Activated CD8-positive, alpha-beta T cell treated with anti-CD3 and anti-CD28 coated beads, Interleukin-2, amount 10 ng/mL, durations not matched to agents 7 days and 5 days (primary cell): ENCODE results near the gene USP35. TPM values are rescaled to one million over a fixed set of nuclear protein-coding genes. Genes with fewer than 3 reads are reported as not detected.

Source experiments
- ATAC-seq: fragments of 150-1000 bp; cut with Tn5 transposase; one replicate; pipeline ENCODE4 v1.10.0; 2021; ENCODE audit warnings: moderate library complexity
- CTCF ChIA-PET: fragments of 350-600 bp; sonication (Branson Sonifier 250); formaldehyde crosslinking; loops from one replicate; lab custom pipeline; 2021; ENCODE audit warnings: antibody characterized with exemption; lab: Charles Lee
- POLR2A ChIA-PET: fragments of 350-600 bp; sonication (Branson Sonifier 250); formaldehyde crosslinking; loops from one replicate; lab custom pipeline; 2021; ENCODE audit warnings: antibody characterized with exemption; lab: Charles Lee
- DNase-seq: peaks from one replicate; pipeline ENCODE4 v3.0.0-alpha.2; 2020
- H3K27ac Mint-ChIP-seq: one replicate; pipeline ENCODE4 v1.8.0; 2021; ENCODE audit warnings: mild to moderate bottlenecking, mixed read lengths
- H3K27me3 Mint-ChIP-seq: one replicate; pipeline ENCODE4 v1.8.0; 2021; ENCODE audit warnings: low read depth, mixed read lengths
- H3K36me3 Mint-ChIP-seq: one replicate; pipeline ENCODE4 v1.8.0; 2021; ENCODE audit warnings: low read depth, mixed read lengths
- H3K4me1 Mint-ChIP-seq: one replicate; pipeline ENCODE4 v1.8.0; 2021; ENCODE audit warnings: low read depth, mixed read lengths
- H3K4me3 Mint-ChIP-seq: one replicate; pipeline ENCODE4 v1.8.0; 2021; ENCODE audit warnings: mild to moderate bottlenecking, mixed read lengths
- H3K9me3 Mint-ChIP-seq: one replicate; pipeline ENCODE4 v1.8.0; 2022; ENCODE audit warnings: mixed read lengths; ENCODE audit not compliant: insufficient read depth
- total RNA-seq, 2 experiments: library from RNA; stranded (reverse); gene quantifications; one replicate each; pipeline ENCODE4 v1.2.3, GENCODE V29; 2021

Gene USP35, protein sequence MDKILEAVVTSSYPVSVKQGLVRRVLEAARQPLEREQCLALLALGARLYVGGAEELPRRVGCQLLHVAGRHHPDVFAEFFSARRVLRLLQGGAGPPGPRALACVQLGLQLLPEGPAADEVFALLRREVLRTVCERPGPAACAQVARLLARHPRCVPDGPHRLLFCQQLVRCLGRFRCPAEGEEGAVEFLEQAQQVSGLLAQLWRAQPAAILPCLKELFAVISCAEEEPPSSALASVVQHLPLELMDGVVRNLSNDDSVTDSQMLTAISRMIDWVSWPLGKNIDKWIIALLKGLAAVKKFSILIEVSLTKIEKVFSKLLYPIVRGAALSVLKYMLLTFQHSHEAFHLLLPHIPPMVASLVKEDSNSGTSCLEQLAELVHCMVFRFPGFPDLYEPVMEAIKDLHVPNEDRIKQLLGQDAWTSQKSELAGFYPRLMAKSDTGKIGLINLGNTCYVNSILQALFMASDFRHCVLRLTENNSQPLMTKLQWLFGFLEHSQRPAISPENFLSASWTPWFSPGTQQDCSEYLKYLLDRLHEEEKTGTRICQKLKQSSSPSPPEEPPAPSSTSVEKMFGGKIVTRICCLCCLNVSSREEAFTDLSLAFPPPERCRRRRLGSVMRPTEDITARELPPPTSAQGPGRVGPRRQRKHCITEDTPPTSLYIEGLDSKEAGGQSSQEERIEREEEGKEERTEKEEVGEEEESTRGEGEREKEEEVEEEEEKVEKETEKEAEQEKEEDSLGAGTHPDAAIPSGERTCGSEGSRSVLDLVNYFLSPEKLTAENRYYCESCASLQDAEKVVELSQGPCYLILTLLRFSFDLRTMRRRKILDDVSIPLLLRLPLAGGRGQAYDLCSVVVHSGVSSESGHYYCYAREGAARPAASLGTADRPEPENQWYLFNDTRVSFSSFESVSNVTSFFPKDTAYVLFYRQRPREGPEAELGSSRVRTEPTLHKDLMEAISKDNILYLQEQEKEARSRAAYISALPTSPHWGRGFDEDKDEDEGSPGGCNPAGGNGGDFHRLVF
- 10 to 100 TPM; 11.9 to 12.8 TPM for total RNA-seq

DNA sequence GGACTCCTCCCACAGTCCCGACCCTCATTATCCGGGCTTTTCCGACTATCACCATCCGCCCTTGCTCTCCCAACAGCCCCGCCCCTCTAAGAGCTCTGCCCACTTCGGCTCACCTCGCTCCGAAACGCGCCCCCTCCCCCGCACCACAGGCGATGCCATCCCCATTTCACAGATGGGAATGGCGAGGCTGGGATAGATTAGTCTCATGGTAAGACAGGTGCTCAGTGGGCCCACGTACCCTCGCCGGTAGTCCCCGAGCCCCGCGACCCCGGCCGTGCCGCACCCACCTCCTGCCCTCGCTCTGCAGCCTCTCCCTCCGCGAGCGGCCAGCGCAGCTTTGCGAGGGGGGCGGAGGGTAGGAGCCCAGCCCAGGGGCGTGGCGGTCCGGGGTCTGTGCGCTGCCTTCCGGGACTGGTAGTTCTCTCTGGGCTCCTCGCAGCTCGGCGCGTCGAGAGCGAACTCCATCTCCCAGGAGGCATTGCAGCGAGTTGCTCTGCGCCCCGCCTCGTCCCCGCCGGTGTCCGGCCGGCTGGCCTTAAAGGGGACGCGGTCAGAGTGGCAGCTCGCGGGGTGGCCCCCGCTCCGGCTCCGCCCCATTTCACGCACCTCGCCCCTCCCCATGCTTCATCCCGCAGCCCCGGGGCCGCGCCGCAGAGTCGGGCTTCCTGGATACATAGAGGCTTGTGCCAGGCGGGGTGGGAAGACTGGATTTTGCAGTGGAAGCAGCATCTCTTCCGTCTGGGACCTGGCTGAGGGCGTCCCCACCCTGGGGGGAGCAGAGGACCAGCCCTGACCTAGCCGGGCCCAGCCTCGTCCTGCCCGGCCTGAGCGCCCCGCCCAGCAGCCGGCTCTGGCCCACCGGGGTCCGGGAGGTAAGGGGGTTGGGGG lies at the start of gene USP35, which contains the start of gene KCTD21:
USP35 (plus strand) TSS at position 634 of the 888 bp plus-strand sequence. CDS start 7,327 bp downstream, outside the sequence.
KCTD21 (minus strand) TSS at position 341 of the 888 bp plus-strand sequence. CDS start 14,072 bp downstream, outside the sequence.
- peak; percentile 95 for DNase-seq
- Mint-ChIP-seq H3K4me1 (peaks cover 51% of the 10 kb centered on the region), H3K27me3 (no peaks in the 10 kb centered on the region), H3K9me3 (no peaks in the 10 kb centered on the region), H3K4me3 (peak within 1 kb of the TSS; percentile 99), H3K27ac (peak within 1 kb of the TSS; percentile 93), H3K36me3 (peaks cover 16% of the 10 kb centered on the region)
- peak; percentile 97 for ATAC-seq
- CTCF ChIA-PET: interaction anchor here (1.2 to 3.8 kb wide), 7 partner anchors 14 to 458 kb away, joined by 3 to 20 read pairs (median 6); partner anchors contain the start of gene ALG8
- POLR2A ChIA-PET: interaction anchor here (0.7 to 2.1 kb wide), 7 partner anchors 11 to 205 kb away, joined by 3 to 10 read pairs (median 5); partner anchors contain the start of gene ALG8

DNA sequence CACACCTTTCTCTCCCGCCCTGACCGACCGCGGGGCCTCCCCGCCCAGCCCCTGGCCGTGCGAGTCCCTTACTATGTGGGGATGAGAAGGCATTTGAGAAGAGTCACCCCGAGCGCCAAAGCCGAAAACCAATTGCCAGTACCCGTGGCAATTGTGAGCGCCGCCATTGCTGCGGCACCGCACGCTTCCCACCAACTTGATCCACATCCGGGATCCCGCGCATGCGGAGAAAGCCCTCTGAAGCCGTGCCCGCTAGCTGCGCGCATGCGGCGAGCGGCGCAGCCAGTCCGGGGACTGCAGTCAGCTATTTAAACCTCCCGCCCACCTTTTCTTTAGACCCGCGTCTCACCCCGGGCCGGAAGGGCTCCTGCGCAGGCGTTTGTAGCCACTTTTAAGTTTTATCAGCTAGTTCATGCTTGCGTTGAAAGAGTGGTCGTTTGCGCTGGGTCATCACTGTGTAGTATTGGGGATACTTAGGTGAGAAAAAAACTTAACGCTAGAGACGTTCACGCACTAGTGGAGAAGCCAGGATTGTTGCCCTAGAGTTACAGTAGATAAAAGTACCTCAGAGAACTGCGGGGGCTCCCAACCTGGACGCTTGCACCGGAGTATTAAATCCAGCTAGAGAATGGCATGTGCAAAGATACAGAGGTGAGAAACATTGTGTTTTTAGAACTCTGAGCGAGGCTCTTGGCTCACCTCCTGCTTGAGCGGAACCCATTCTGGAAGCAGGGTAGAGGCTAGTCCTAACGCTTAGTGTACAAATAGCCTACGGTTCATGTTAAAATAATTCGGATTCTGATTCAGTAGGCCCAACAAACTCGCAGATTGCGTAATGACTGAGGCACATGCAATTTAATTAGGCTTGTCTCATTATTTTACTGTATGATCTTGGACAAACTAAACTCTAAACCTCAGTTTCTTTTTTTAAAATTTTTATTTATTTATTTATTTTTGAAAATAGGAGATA lies 49.0 kb upstream of the USP35 start, which contains the start of gene ALG8:
ALG8 (minus strand) TSS at position 205 of the 970 bp plus-strand sequence; CDS start at position 167, 38 bp downstream.
- Mint-ChIP-seq H3K4me3 (peak within 1 kb of the TSS; percentile 80), H3K4me1 (peaks cover 44% of the 10 kb centered on the region), H3K9me3 (no peaks in the 10 kb centered on the region), H3K36me3 (peaks cover 53% of the 10 kb centered on the region), H3K27me3 (no peaks in the 10 kb centered on the region), H3K27ac (peak within 1 kb of the TSS; percentile 93)
- POLR2A ChIA-PET: interaction anchor here (0.6 to 1.7 kb wide), 18 partner anchors 9 to 435 kb away, joined by 3 to 18 read pairs (median 4); partner anchors contain the start of genes INTS4, KCTD21, NARS2 and NDUFC2
- CTCF ChIA-PET: interaction anchor here (0.8 to 3.9 kb wide), 12 partner anchors 10 to 426 kb away, joined by 3 to 26 read pairs (median 4); partner anchors contain the start of genes GAB2, INTS4, KCTD21 and USP35
- ATAC-seq (peak; percentile 97), DNase-seq (peak; percentile 97)

DNA sequence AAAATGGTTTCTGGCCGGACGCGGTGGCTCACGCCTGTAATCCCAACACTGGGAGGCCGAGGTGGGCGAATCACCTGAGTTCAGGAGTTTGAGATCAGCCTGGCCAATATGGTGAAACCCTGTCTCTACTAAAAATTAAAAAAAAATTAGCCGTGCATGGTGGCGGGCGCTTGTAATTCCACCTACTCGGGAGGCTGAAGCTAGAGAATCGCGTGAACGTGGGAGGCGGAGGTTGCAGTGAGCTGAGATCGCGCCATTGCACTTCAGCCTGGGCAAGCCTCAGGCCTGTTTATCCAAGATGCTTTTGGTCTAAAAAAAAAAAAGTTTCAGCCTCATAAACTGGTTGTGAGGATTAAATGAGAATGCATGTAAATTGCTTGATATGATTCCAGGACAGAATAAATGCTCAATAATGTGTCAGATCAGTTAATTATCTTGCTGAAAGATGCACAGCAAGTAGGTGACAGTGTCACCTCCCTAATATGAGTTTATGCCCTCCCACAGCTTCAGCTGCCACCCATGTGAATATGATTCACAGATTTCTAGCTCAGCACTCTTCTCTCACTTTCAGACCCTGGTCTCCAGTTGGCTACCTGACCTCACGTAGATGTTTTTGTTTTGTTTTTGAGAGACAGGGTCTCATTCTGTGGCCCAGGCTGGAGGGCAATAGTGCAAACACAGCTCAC lies 48.2 kb upstream of the USP35 start:
- Mint-ChIP-seq H3K4me3 (peak overlapping the region; percentile 60), H3K27ac (peak overlapping the region; percentile 22), H3K36me3 (peaks cover 47% of the 10 kb centered on the region), H3K27me3 (no peaks in the 10 kb centered on the region), H3K9me3 (no peaks in the 10 kb centered on the region), H3K4me1 (peaks cover 44% of the 10 kb centered on the region)
- POLR2A ChIA-PET: interaction anchor here (1.1 to 1.7 kb wide), 5 partner anchors 53 to 145 kb away, joined by 3 to 18 read pairs (median 5); partner anchors contain the start of genes INTS4 and NDUFC2
- no peak for ATAC-seq
- CTCF ChIA-PET: interaction anchor here (0.8 to 3.9 kb wide), 5 partner anchors 10 to 425 kb away, joined by 3 to 26 read pairs (median 4); no protein-coding TSS in a partner anchor
- DNase-seq: no peak

DNA sequence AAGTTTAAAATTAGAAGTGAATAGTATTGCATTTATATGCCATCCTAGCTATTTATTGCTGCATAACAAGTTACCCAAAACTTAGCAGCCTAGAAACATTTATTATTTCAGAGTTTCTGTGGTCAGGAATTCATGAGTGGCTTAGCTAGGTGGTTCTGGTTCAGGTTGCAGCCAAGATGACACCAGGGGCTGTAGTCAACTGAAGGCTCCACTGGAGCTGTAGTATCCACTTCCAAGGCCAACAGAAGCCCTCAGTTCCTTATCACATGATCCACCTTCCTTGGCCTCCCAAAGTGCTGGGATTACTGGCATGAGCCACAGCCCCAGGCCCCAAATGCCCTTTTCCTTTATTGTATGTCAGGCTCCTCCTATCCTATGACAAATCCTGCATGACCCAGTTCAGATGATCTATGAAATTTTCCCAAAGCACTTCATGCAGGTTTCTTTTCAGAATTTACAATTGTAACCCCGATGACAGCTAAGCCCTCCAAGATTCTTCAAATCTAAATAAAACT lies 43.2 kb upstream of the USP35 start:
- Mint-ChIP-seq H3K9me3 (no peaks in the 10 kb centered on the region), H3K36me3 (peaks cover 18% of the 10 kb centered on the region), H3K4me1 (peaks cover 8% of the 10 kb centered on the region), H3K27ac (no peak overlapping the region), H3K27me3 (no peaks in the 10 kb centered on the region), H3K4me3 (no peak overlapping the region)
- ATAC-seq (no peak), DNase-seq (no peak)
- CTCF ChIA-PET: interaction anchor here (2.4 kb wide), 1 partner anchor 419 kb away, joined by 7 read pairs; no protein-coding TSS in a partner anchor
- POLR2A ChIA-PET: interaction anchor here (1.1 kb wide), 1 partner anchor 9 kb away, joined by 6 read pairs; no protein-coding TSS in a partner anchor

DNA sequence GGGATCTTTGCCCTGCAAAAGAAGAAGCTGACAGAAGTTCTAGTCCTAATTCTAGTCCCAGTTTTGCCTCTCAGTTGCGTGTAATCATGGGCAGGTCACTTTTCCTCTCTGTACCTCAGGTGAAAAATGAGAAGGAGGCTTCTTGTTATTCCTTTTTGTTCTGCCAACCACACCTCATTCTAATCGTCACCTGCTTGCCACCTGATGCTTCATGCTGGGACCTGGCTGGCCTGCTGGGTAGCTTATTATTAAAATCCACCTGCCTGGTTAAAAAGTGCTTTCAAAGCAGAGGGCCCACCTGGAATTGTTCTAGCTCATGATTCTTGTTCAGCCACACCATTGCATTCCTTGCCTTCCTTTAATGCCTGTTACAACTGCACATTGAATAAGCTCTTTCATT lies 40.9 kb upstream of the USP35 start:
- H3K4me1 Mint-ChIP-seq: no peaks in the 10 kb centered on the region
- H3K27me3 Mint-ChIP-seq: no peaks in the 10 kb centered on the region
- H3K27ac Mint-ChIP-seq: no peak overlapping the region
- DNase-seq: no peak
- H3K9me3 Mint-ChIP-seq: no peaks in the 10 kb centered on the region
- ChIA-PET POLR2A (interaction anchor here (2.3 kb wide), 1 partner anchor 8 kb away, joined by 5 read pairs; the partner anchor contains the start of gene ALG8), CTCF (interaction anchor here (0.6 to 2.5 kb wide), 4 partner anchors 268 to 417 kb away, joined by 3 to 12 read pairs (median 3); no protein-coding TSS in a partner anchor)
- H3K36me3 Mint-ChIP-seq: peaks cover 10% of the 10 kb centered on the region
- no peak for ATAC-seq
- H3K4me3 Mint-ChIP-seq: no peak overlapping the region

DNA sequence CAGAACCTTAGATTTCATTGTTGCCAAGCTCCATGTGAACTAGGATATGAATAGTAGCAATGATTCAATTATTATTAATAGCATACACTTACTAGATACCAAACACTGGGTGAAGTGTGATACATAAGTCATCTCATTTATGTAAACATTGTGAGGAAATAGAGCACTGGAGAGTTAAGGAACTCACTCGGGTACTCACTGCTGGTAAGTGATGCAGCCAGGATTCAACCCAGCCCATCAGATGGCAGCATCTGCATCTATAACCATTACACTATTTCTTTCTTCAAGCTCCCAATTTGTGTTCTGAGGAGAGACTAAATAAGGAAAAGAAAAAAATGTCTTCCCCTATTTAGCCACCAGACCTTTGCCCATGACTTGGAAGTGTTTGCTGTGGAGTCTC lies 39.1 kb upstream of the USP35 start:
- ATAC-seq (no peak), DNase-seq (no peak)
- ChIA-PET CTCF (interaction anchor here (0.7 to 2.5 kb wide), 3 partner anchors 10 to 415 kb away, joined by 3 to 12 read pairs (median 4); partner anchors contain the start of gene ALG8), POLR2A (interaction anchor here (2.3 kb wide), 1 partner anchor 10 kb away, joined by 5 read pairs; the partner anchor contains the start of gene ALG8)
- peaks cover 1% of the 10 kb centered on the region for H3K36me3 Mint-ChIP-seq
- no peaks in the 10 kb centered on the region for H3K4me1 Mint-ChIP-seq
- no peak overlapping the region for H3K27ac Mint-ChIP-seq
- H3K27me3 Mint-ChIP-seq: no peaks in the 10 kb centered on the region
- no peak overlapping the region for H3K4me3 Mint-ChIP-seq
- no peaks in the 10 kb centered on the region for H3K9me3 Mint-ChIP-seq

DNA sequence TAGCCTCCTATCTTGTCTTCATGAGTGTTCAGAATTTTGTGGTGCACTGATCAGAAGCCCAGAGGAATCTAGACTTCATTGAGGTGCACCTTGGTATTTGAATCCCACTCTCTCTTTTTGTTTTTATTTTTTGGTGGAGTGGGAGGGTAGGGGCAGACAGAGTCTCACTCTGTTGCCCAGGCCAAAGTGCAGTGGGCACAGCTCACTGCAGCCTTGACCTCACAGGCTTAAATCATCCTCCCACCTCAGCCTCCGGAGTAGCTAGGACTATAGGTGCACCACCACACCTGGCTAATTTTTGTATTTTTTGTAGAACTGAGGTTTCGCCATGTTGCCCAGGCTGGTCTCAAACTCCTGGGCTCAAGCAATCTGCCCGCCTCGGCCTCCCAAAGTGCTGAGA lies 38.4 kb upstream of the USP35 start:
- no peak overlapping the region for H3K27ac Mint-ChIP-seq
- DNase-seq (no peak), ATAC-seq (no peak)
- ChIA-PET CTCF (interaction anchor here (1.3 kb wide), 1 partner anchor 11 kb away, joined by 4 read pairs; the partner anchor contains the start of gene ALG8), POLR2A (no interaction called here)
- H3K27me3 Mint-ChIP-seq: no peaks in the 10 kb centered on the region
- peaks cover 1% of the 10 kb centered on the region for H3K36me3 Mint-ChIP-seq
- H3K4me1 Mint-ChIP-seq: no peaks in the 10 kb centered on the region
- no peak overlapping the region for H3K4me3 Mint-ChIP-seq
- no peaks in the 10 kb centered on the region for H3K9me3 Mint-ChIP-seq

DNA sequence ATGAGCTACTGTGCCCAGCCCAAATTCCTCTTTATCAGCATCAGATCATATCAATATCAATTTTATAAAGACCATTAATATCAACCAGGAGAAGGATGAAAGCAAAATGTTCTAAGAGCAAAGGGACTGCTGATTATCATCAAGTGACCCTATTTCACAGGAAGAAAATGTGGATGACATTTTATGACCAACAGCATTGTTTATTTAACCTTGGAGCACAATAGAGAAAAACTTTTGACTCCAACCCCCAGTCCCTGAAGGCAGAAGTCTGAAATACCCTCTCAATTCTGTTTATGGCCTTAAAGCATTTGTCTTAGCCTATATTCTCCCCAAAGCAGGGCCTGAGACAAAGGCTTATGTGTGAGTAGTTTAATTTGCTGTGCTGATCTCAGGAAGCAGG lies 38.0 kb upstream of the USP35 start:
- CTCF ChIA-PET: no interaction called here

DNA sequence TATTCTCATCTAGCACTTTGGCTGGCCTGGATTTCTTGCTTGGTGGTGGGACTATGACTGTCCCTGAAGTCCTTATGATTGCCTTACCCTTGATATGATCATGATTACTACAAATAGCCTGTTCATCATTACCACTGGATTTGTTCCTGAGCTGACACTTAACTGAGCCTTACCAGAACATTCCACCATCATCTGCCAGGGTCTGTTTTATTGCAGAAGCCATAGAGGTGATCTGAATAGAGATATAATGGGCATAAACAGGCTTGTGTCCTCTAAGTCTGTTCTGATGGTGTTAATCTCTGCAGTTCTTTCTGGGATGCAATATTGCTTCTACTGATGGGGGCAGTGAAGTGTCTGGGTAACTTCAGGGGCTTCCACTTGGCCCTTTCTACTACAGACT lies 36.9 kb upstream of the USP35 start:
- POLR2A ChIA-PET: no interaction called here
- no peaks in the 10 kb centered on the region for H3K27me3 Mint-ChIP-seq
- no peaks in the 10 kb centered on the region for H3K9me3 Mint-ChIP-seq
- no peak overlapping the region for H3K27ac Mint-ChIP-seq
- H3K4me1 Mint-ChIP-seq: no peaks in the 10 kb centered on the region
- H3K36me3 Mint-ChIP-seq: peaks cover 1% of the 10 kb centered on the region
- DNase-seq (no peak), ATAC-seq (no peak)
- H3K4me3 Mint-ChIP-seq: no peak overlapping the region
- CTCF ChIA-PET: no interaction called here

More for the DNA sequence above, 38.0 kb upstream of the USP35 start:
- H3K27me3 Mint-ChIP-seq: no peaks in the 10 kb centered on the region
- POLR2A ChIA-PET: no interaction called here
- peaks cover 1% of the 10 kb centered on the region for H3K36me3 Mint-ChIP-seq
- H3K9me3 Mint-ChIP-seq: no peaks in the 10 kb centered on the region
- DNase-seq (no peak), ATAC-seq (no peak)
- H3K4me3 Mint-ChIP-seq: no peak overlapping the region
- no peak overlapping the region for H3K27ac Mint-ChIP-seq
- H3K4me1 Mint-ChIP-seq: no peaks in the 10 kb centered on the region
